IMR-90 (cell line): ENCODE data around the gene SV2A.

Experiments used
- CTCF ChIP-seq: conservative IDR thresholded peaks from 2 replicates; pipeline ENCODE4 v1.5.1; 2012; ENCODE audit warnings: mild to moderate bottlenecking, low read depth, low read length, improper control_type of control experiment
- ELK1 ChIP-seq: fragments of 150-350 bp; IDR thresholded peaks from 2 replicates; pipeline ENCODE4 v1.6.1; 2016; ENCODE audit warnings: low read depth, mild to moderate bottlenecking, low read length, moderate library complexity, borderline replicate concordance
- MAZ ChIP-seq: IDR thresholded peaks from 2 replicates; pipeline ENCODE4 v1.6.1; 2012; ENCODE audit warnings: low read depth, mild to moderate bottlenecking, low read length, improper control_type of control experiment, moderate library complexity, borderline replicate concordance
- POLR2A ChIP-seq: IDR thresholded peaks from 2 replicates; pipeline ENCODE4 v1.6.1; 2012; ENCODE audit warnings: mild to moderate bottlenecking, low read depth, low read length
- RFX5 ChIP-seq: IDR thresholded peaks from 2 replicates; pipeline ENCODE4 v1.8.0; 2012; ENCODE audit warnings: low read depth, mild to moderate bottlenecking, low read length, moderate library complexity

- TF ChIP-seq CTCF (no peak), MAZ (no peak), POLR2A (no peak), RFX5 (no peak), ELK1 (no peak)
Measured at GRCh38 chr1:149926296-149926695, 8.7 kb upstream of the SV2A start.
